GM18858 (cell line): ENCODE measurements around the gene ADCY1.

Experiments used
- ATAC-seq: cut with Tn5 transposase; IDR thresholded peaks from one replicate; pipeline ENCODE4 v1.9.1; 2021; ENCODE audit not compliant: unreplicated experiment

Gene ADCY1

GRCh38 chr7:45576249-45576929 lies 2.2 kb downstream of the ADCY1 start:
- ATAC-seq: no peak

DNA sequence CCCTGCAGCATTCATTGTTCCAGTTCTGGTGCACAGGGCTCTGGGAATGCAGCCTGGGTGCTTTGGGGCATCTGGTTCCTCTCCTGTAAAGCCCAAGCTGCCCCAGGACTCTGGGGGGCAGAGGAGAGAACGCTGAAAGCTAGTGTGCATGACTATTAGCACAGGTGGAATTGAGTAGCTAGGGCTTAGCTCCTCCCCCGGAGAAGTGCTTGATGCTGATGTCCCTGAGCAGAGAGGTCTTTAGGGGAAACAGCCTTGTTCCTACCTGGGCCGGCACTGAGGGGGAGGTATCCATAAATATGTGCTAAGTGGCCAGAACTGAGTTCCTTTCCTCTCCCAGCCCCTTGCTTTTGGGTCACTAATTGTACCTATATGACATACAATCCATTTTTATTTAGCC lies 3.9 kb downstream of the ADCY1 start:
- ATAC-seq: no peak

DNA sequence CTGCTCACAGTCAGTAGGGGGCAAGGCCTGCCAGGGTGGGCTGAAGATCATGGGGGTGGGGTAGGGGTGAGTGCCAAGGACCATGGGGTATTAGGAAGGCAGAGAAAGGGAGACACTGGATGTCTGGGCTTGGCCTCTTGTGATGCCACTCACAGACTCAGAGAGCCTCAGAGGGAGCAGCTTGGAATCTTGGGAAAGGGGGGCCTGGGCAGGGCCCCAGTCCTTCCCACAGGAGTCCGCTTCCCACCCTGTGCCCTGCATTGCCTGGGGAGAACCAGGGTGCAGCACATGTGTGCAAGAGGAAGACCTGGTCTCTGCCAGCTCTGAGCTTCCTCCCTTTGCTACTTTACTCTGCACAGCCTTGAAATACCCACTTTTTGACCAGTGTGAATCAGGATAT lies 4.3 kb downstream of the ADCY1 start:
- ATAC-seq: no peak

DNA sequence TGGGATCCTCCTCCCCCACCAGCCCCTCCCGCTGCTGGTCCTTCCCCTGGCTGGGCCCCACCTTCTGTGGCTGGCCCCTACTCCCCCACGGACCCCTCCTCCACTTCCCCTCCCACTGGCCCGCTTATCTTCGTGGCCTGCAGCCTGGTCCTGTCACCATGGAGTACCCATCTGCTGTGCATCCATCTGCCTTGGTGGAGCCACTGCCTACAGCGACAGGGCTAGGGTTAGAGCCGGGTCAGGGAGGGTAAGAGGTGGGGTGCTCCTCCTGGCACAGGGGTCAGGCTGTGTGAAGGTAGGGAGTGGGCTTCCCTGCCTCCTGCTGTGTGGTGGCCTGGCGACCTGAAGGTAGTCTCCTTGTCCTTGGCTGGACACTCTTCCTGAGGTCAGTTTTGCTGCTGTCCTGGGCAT lies 5.2 kb downstream of the ADCY1 start:
- no peak for ATAC-seq

GRCh38 chr7:45580053-45580872 lies 6.1 kb downstream of the ADCY1 start:
- no peak for ATAC-seq

GRCh38 chr7:45581271-45581780 lies 7.2 kb downstream of the ADCY1 start:
- no peak for ATAC-seq

- no peak for ATAC-seq
Measured at GRCh38 chr7:45582136-45582749, 8.1 kb downstream of the ADCY1 start.

DNA sequence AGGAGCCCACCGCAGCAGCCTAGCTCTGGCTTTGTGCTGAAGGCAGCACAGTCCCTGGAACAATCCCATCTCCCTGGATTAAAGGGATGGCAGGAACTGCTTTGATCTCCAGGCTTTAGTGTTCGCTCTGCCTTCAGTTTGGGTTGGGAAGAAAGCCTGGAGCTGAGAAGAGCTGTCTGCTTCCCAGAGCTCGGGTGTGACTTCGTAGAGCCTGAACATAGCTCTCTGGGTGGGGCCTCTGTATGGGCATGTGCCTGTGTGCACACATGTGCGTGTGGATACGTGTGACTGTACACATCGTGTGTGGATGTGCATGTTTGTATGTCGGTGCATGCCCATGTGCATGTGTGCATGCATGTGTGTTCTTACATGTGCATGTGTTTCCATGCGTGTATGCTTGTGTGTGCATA lies 8.7 kb downstream of the ADCY1 start:
- no peak for ATAC-seq

- ATAC-seq: no peak
Measured at GRCh38 chr7:45583296-45583695, 9.1 kb downstream of the ADCY1 start.

- no peak for ATAC-seq
Measured at GRCh38 chr7:45584261-45585210, 10.4 kb downstream of the ADCY1 start.

- ATAC-seq: no peak
Measured at GRCh38 chr7:45585628-45586027, 11.5 kb downstream of the ADCY1 start.

- no peak for ATAC-seq
Measured at GRCh38 chr7:45586542-45587520, 12.7 kb downstream of the ADCY1 start.

DNA sequence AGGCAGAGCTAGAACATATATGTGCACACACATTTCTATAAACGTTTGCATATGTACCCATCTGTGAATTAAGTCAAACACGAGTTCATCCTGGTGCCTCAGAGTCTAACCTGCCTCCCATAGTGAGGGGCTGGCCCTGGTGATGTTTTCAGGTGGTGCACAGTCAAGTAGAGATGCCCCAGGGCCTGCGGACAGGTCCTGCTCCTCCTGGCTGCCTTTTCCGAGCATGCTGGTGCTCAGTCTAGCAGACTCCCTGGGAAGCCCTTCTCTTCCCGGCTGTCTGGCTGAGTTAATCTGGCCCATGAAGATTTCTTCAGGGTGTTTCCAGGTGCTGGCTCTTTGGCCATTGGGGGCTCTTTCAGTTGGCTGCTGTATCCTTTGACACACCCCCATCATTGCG lies 14.3 kb downstream of the ADCY1 start:
- ATAC-seq: no peak

DNA sequence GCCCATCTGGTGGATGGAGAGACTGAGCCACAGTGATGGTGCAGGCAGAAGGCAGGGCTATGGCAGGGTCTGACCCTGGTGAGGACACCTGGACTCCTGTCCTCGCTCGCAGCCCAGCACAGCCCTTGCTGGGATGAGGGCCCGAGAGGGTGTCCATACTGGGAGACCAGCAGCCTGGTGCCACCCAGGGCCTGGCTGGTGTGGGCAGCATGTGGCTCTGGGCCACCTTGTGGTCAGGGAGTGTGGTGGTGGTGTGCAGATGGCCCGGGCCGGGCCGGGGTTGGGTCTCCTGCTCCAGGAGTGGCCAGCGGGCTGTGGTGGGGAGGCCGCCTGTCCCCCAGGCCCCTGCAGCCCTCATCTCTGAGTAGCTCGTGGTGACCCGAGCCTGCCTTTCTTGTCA lies 14.9 kb downstream of the ADCY1 start:
- ATAC-seq: no peak

DNA sequence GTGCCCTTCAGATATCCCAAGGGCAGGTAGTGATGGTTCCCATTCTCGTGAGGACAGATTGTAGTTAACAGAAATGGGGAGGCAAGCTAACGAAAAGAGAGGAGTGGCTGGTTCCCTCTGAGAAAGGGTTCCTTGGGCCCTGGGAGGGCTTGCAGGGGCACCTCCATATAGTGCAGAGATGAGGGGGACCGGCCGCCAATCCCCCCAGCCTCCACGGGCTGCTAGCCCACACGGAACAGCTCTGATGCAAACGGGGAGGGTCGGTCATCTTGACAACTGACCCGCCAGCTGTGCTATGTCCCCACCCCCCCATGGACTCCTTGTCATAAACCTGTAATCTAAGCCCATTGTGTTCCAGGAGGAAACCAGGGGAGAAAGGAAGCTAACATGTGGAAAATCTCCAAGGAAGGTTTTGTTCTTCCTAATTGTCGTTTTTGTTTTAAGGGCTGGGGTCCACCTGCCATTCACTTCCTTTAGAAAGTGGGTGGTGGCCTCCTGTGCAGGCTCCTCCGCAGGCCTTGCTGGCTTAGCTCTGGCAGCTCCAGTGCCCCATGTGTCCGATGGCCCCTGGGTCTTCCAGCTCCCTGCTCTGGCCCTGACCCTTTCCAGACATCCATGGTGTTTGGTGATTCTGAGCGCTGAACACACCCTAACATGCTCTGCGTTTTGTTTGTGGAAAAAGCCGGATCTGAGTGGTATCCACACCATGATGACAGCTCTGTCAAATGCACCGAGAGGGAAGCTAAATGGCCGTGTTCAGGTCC lies 15.9 kb downstream of the ADCY1 start:
- ATAC-seq: no peak

- no peak for ATAC-seq
Measured at GRCh38 chr7:45590679-45591057, 16.5 kb downstream of the ADCY1 start.

DNA sequence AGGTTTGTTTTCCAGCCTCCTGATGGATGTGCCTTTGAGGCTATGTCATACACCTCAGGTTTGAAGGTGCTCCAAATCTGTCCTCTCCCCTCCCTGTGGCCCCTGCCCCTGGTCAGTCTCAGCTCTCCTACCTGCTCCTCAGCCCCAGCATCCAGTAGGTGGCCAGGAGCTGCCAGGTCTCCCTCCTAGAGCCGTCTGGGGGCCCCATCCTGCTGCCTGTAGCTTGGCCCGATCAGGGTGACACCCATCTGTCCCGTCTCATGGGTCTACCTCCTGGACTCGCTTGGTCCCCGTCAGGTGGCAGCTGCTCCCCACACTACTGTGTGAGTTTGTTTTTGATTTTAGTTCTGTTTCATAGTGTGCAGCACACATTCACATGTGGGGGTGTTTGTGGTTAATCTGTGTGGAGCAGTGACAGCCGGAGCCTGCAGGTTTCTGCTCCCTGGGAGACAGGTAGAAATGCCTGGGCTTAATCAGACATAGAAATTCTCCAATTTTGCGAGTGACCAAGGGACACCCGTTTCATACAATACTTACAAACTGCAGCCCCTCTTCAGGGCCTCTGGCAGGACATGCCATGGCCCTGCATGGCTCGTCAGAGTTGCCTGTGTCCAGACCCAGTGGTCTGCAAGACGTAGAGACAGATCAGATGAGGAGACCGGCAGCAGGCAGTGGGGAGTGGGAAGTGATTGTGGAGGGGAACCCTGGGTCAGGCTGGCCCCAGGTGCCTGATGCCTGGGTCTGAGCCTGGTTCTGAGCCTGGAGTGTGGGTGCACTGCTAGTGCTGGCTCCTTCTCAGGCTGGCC lies 17.1 kb downstream of the ADCY1 start:
- ATAC-seq: no peak
